ENCODE results near the gene CRYGD.

CRYGD gene

GRCh38 chr2:208077276-208077675 lies 47.0 kb downstream of the CRYGD start:
- DNase-seq = no peak

DNA sequence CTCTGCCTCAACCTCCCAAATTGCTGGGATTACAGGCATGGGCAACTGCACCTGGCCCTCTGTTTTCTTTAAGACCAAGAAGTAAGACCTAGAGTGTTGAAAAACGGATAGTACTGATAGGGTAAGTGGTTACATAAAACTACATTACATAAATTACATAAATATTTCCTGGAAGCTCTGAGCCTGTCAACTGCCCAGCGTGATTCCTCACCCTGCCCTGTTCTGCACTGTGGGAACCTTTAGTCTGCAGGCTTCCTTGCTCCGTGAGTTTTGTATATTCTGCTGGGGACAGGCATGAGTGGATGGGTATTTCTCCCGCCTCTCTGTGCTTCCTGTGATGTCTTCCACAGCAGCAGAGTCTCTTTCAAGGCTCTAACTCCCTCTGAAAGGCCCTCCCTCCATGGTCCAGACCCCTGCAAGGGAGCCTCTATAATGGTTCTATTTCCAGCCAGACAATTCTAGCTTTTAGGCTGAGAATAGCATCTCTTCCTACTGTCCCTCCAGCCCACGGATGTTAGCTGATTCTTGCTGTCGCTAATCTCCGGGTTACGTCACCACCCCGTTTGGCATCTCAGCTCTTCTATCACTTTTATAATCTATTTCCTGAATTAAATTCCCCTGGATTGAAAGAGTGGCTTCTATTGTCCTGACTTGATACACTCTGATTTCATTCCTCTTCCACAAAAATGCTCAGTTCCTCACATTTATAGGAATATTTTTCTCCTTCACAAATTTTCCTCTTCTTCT lies 49.5 kb downstream of the CRYGD start:
- DNase-seq = no peak

- no peak for DNase-seq
Observed at GRCh38 chr2:208072250-208072892, 52.0 kb downstream of the CRYGD start.
